ENCODE results near the gene PDLIM1.

Gene PDLIM1

GRCh38 chr10:95324436-95325268 is 33.8 kb upstream of the PDLIM1 start:
- H3K27ac ChIP-seq: no peak overlapping the region

DNA sequence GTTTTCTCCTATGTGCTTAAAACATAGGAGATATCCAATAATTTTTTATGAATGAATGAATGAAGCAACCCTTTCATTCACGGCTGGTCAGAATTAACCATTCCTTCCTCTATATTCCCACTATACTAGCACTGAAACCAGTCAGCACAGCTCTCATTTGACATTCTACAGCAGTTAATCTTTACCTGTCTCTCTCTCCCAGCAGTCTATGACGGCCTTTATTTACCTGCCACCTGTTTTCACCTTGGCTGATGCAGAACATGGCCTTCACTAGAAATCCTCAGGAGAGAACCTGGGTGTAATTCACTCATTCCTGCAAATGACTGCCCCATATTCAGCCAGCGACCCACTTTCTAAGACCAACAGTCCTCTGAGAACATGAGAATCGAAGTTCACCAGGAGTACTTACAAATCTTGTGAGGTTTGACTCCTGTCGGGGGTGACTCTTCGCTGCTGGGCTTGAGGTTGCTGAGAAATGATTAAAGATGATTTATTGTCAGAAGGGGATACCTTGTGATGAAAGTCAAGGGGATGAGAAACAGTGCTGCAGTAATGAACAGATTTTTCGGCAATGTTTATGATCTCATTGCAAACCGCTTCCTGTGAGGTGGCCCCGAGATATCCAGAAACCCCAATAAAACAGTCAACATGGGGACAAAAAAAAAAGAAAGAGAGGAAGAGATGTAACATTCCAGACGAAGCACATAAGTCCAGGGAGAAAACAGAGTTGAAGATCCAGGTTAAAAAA is 30.9 kb upstream of the PDLIM1 start:
- no peak for TF ChIP-seq Cebpa-rat (IDR thresholded peaks at IDR 0.05)
- Histone ChIP-seq H3K9me3 (replicated peaks in 1 of 11) (no peaks in the 10 kb centered on the region), H3K27ac (no peak overlapping the region), H3K9ac (no peak overlapping the region), H3K4me3 (no peak overlapping the region), H3K4me2 (no peak overlapping the region), H4K20me1 (peaks cover 0 to 11% (median 0%) of the 10 kb centered on the region in 11 experiments; a peak in 2 of 22 replicates), H3K4me1 (0 out of 20 replicates have a peak, but pooled peaks cover 0 to 7% (median 0%) of the 10 kb centered on the region in 10 experiments), H3K36me3 (peaks cover 0 to 100% (median 58%) of the 10 kb centered on the region in 11 experiments; a peak in 15 of 22 replicates), H3K27me3 (no peaks in the 10 kb centered on the region)

More at GRCh38 chr10:95324436-95325268, 33.8 kb upstream of the PDLIM1 start:
- Histone ChIP-seq H3K9me3 (replicated peaks in 1 of 11) (no peaks in the 10 kb centered on the region), H3K4me2 (no peak overlapping the region), H4K20me1 (peaks cover 0 to 11% (median 0%) of the 10 kb centered on the region in 11 experiments; a peak in 2 of 22 replicates), H3K36me3 (peaks cover 0 to 100% (median 80%) of the 10 kb centered on the region in 11 experiments; a peak in 15 of 22 replicates), H3K9ac (no peak overlapping the region), H3K4me3 (no peak overlapping the region), H3K27me3 (no peaks in the 10 kb centered on the region), H3K4me1 (0 out of 20 replicates have a peak, but pooled peaks cover 0 to 7% (median 0%) of the 10 kb centered on the region in 10 experiments)
- no peak for TF ChIP-seq Cebpa-rat (IDR thresholded peaks at IDR 0.05)

DNA sequence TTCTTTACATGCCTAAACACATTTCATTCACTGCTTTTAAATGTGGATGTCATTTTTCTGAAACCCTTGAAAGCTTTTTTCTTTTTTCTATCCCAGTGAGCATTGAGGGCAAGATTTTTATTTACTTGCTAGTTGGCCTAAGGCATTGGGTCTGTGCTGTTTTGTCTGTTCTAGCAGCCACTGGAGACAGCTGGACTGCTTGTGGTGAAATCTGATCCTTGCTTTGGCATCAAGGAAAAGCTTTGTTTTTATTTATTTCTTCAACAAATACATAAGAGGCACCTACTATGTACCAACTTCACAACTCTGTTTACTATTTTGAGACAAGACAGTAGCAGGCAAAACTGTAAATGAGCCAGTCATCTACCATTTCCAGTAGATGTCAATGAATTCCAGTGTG is 28.4 kb upstream of the PDLIM1 start:
- Histone ChIP-seq H3K27ac (no peak overlapping the region), H3K4me2 (no peak overlapping the region), H3K4me1 (peaks cover 0 to 24% (median 15%) of the 10 kb centered on the region in 10 experiments; a peak in 17 of 20 replicates), H4K20me1 (peaks cover 0 to 7% (median 0%) of the 10 kb centered on the region in 11 experiments; a peak in 2 of 22 replicates), H3K9ac (no peak overlapping the region), H3K4me3 (no peak overlapping the region), H3K27me3 (no peaks in the 10 kb centered on the region), H3K9me3 (replicated peaks in 1 of 11) (no peaks in the 10 kb centered on the region), H3K36me3 (peaks cover 0 to 100% (median 42%) of the 10 kb centered on the region in 11 experiments; a peak in 15 of 22 replicates)
- no peak for TF ChIP-seq Cebpa-rat (IDR thresholded peaks at IDR 0.05)

- Histone ChIP-seq H3K27me3 (no peaks in the 10 kb centered on the region), H4K20me1 (no peaks in the 10 kb centered on the region; a peak in 1 of 22 replicates), H3K4me2 (peak overlapping the region in 4 of 11 experiments; percentile 7 to 76 (median 48); a peak in 6 of 22 replicates), H3K9ac (no peak overlapping the region), H3K4me1 (peaks cover 27 to 60% (median 52%) of the 10 kb centered on the region in 10 experiments), H3K27ac (peak overlapping the region in 4 of 11 experiments; percentile 73 to 79 (median 78); a peak in 3 of 22 replicates), H3K4me3 (no peak overlapping the region), H3K36me3 (peaks cover 0 to 75% (median 7%) of the 10 kb centered on the region in 11 experiments; a peak in 12 of 22 replicates), H3K9me3 (replicated peaks in 1 of 11) (no peaks in the 10 kb centered on the region)
- TF ChIP-seq Cebpa-rat (IDR thresholded peaks at IDR 0.05): no peak
These were observed 24.7 kb upstream of the PDLIM1 start for GRCh38 chr10:95315509-95315908.

DNA sequence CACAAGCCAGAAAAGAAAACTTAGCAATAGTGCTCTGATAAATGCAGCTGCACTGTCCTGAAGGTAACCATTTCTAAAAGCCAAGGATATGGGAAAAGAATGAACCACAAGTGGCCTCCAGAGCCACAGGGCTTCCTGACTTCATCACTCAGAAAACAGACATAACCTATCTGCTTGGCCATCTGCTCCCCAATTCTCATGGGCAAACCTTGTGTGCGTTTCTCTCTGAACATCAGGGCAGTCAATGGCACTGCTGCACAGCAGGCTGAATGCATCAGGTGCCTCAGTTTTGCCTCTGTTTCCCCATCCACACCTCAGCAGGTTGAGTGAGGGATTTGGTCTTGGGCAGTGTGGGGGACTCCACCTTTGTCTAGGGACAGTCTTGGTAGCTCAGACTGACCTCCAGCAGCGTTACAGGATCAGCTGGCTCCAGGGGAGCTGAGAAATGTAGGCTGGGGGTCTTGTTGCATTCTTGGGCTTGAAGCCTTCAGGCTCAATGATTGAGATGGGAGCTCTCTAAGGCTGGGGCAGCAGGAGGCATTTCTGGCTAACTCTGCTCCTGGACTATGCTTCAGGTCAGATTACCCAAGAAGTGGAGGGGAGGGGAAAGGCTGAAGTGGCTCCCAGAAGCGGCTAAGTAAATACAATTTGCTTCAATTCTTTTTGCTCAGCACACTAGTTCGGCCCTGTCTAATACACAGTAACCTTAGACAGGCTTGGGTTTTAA is 23.6 kb upstream of the PDLIM1 start:
- Histone ChIP-seq H3K36me3 (peaks cover 0 to 63% (median 0%) of the 10 kb centered on the region in 11 experiments; a peak in 10 of 22 replicates), H3K27me3 (no peaks in the 10 kb centered on the region), H3K9me3 (replicated peaks in 1 of 11) (no peaks in the 10 kb centered on the region), H3K9ac (peak overlapping the region in 4 of 11 experiments; percentile 51 to 71 (median 60); a peak in 6 of 22 replicates), H3K4me1 (peaks cover 37 to 71% (median 63%) of the 10 kb centered on the region in 10 experiments), H3K4me2 (peak overlapping the region in 10 of 11 experiments; percentile 4 to 82 (median 75); a peak in 18 of 22 replicates), H4K20me1 (no peaks in the 10 kb centered on the region; a peak in 1 of 22 replicates), H3K4me3 (no peak overlapping the region), H3K27ac (peak overlapping the region in 8 of 11 experiments; percentile 39 to 79 (median 71); a peak in 14 of 22 replicates)
- no peak for TF ChIP-seq Cebpa-rat (IDR thresholded peaks at IDR 0.05)

GRCh38 chr10:95312986-95313495 is 22.2 kb upstream of the PDLIM1 start:
- no peak for TF ChIP-seq Cebpa-rat (IDR thresholded peaks at IDR 0.05)

DNA sequence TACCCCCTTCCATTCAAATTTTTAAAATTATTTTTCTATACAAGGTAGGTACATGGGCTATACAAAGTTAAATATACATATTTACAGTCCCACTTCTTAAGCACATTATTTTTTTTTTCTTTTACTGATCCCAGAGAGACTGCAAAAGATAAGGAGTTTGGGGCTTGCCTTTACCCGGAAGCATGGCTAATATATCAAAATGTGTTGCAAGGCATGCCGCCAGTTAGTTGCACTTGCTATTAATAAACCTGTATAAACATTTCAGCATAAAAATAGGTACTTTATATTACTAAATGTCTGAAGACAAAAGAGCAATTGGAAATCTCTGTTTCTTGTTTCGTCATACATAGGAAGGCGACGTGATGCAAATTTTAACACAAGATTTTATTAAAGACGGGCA is 21.5 kb upstream of the PDLIM1 start:
- Histone ChIP-seq H3K27me3 (no peaks in the 10 kb centered on the region), H3K4me3 (no peak overlapping the region; a peak in 3 of 20 replicates), H3K4me2 (peak overlapping the region; percentile 18 to 82 (median 74); a peak in 21 of 22 replicates), H3K27ac (peak overlapping the region in 8 of 11 experiments; percentile 39 to 79 (median 71); a peak in 15 of 22 replicates), H3K4me1 (peaks cover 48 to 90% (median 83%) of the 10 kb centered on the region in 10 experiments), H3K9ac (peak overlapping the region in 2 of 11 experiments; percentile 59 to 62; a peak in 5 of 22 replicates), H3K9me3 (replicated peaks in 1 of 11) (no peaks in the 10 kb centered on the region), H4K20me1 (no peaks in the 10 kb centered on the region; a peak in 1 of 22 replicates), H3K36me3 (peaks cover 0 to 42% (median 0%) of the 10 kb centered on the region in 11 experiments; a peak in 10 of 22 replicates)
- TF ChIP-seq Cebpa-rat (IDR thresholded peaks at IDR 0.05): peak in 2 of 11 experiments; percentile 7 to 29; a peak in 3 of 22 replicates

More at GRCh38 chr10:95312986-95313495, 22.2 kb upstream of the PDLIM1 start:
- Histone ChIP-seq H3K4me3 (no peak overlapping the region; a peak in 1 of 20 replicates), H3K9ac (peak overlapping the region in 5 of 11 experiments; percentile 10 to 71 (median 59); a peak in 8 of 22 replicates), H3K36me3 (peaks cover 0 to 50% (median 0%) of the 10 kb centered on the region in 11 experiments; a peak in 10 of 22 replicates), H3K4me2 (peak overlapping the region; percentile 18 to 82 (median 74); a peak in 21 of 22 replicates), H3K27me3 (no peaks in the 10 kb centered on the region), H3K27ac (peak overlapping the region in 8 of 11 experiments; percentile 39 to 79 (median 71); a peak in 16 of 22 replicates), H4K20me1 (no peaks in the 10 kb centered on the region; a peak in 1 of 22 replicates), H3K9me3 (replicated peaks in 1 of 11) (no peaks in the 10 kb centered on the region), H3K4me1 (peaks cover 48 to 84% (median 77%) of the 10 kb centered on the region in 10 experiments)

Data from BLaER1 treated with 17β-estradiol and CSF1 and Interleukin-3, amounts not matched to agents 10 nM and 100 nM (cell line).